K562 (cell line): ENCODE measurements around the gene OVOL1. TPM values are rescaled to one million over a fixed set of nuclear protein-coding genes. Genes with fewer than 3 reads are reported as not detected.
A peak's percentile ranks its signal among the peaks of the same experiment; 100 is the strongest.

Experiments
- ATAC-seq: fragments of 200-7000 bp; cut with Tn5 transposase; 3 replicates; pipeline ENCODE4 v1.9.1; 2020; ENCODE audit warnings: moderate library complexity
- BruUV-seq: library from RNA; stranded (reverse); fragments of 400-500 nt; replicated peaks from 2 replicates; lab custom pipeline; 2021; lab: Mats Ljungman, UMichigan
- CTCF ChIA-PET: fragments of 300-600 bp; formaldehyde crosslinking; extraction: SDS; loops from one replicate; lab custom pipeline; 2021; ENCODE audit warnings: low intra/inter-chr PET ratio; lab: Yijun Ruan, JAX
- POLR2A ChIA-PET: fragments of 300-600, 350-650 bp; sonication (Branson Sonifier 250); formaldehyde crosslinking; extraction: SDS; loops from one replicate; lab custom pipeline; 2021; ENCODE audit warnings: antibody characterized with exemption, inconsistent platforms; lab: Yijun Ruan, JAX
- DNase-seq, 4 experiments: peaks; one replicate each; pipeline versions ENCODE4 v3.0.0 to v3.0.0-alpha.2; 2011 to 2018; ENCODE audit warnings: low spot score in 3 of 4, mixed read lengths in 3 of 4; ENCODE audit errors: extremely low read depth in 1 of 4
- FAIRE-seq: peaks from 2 replicates; lab custom pipeline; 2011; peaks lifted over from hg19 to GRCh38; lab: Jason Lieb, UNC
- H2AFZ ChIP-seq: 2 replicates; pipeline ENCODE4 v1.6.0; 2011; ENCODE audit warnings: low read depth, low read length, control low read depth, inconsistent platforms
- H3K27ac ChIP-seq: fragments of 200-600 bp; 3 replicates; pipeline ENCODE4 v1.8.0; 2011; ENCODE audit warnings: low read depth, mild to moderate bottlenecking, control low read depth, inconsistent platforms, low read length, moderate library complexity, mixed read lengths; ENCODE audit errors: extremely low read depth
- H3K27me3 ChIP-seq, 2 experiments: fragments of 300-600 bp in 1 of 2; 2 replicates in 1 of 2; 3 replicates in 1 of 2; pipeline versions ENCODE4 v1.6.0 to v1.8.0; 2011; ENCODE audit warnings: inconsistent platforms in 2 of 2, low read length in 2 of 2, mild to moderate bottlenecking in 1 of 2, mixed read lengths in 1 of 2, moderate library complexity in 1 of 2; ENCODE audit not compliant: control insufficient read depth in 2 of 2, insufficient read depth in 2 of 2
- H3K36me3 ChIP-seq: fragments of 300-600 bp; 3 replicates; pipeline ENCODE4 v1.8.0; 2011; ENCODE audit warnings: mild to moderate bottlenecking, low read length, inconsistent platforms; ENCODE audit not compliant: control insufficient read depth, insufficient read depth
- H3K4me1 ChIP-seq, 2 experiments: fragments of 200-600 bp in 1 of 2; replicated peaks in 1 of 2; 2 replicates in 1 of 2; 3 replicates in 1 of 2; pipeline versions ENCODE4 v1.5.1 to v1.8.0; 2011; ENCODE audit warnings: inconsistent platforms in 2 of 2, low read length in 2 of 2, mild to moderate bottlenecking in 1 of 2, mixed read lengths in 1 of 2, moderate library complexity in 1 of 2; ENCODE audit not compliant: control insufficient read depth in 2 of 2, insufficient read depth in 2 of 2
- H3K4me2 ChIP-seq: 2 replicates; pipeline ENCODE4 v1.6.1; 2011; ENCODE audit warnings: low read length, control low read depth, inconsistent platforms, mixed read lengths; ENCODE audit not compliant: insufficient read depth
- H3K4me3 ChIP-seq: fragments of 200-600 bp; sonication (generic), shearing (Covaris generic); 2 replicates; pipeline ENCODE4 v1.5.1; 2016; ENCODE audit warnings: control low read depth, inconsistent platforms
- H3K79me2 ChIP-seq: fragments of 200-600 bp; 3 replicates; pipeline ENCODE4 v1.8.0; 2011; ENCODE audit warnings: low read length, inconsistent platforms; ENCODE audit not compliant: control insufficient read depth, insufficient read depth
- H3K9ac ChIP-seq, 2 experiments: 2 replicates each; pipeline versions ENCODE4 v1.6.0 to v1.6.1; 2011; ENCODE audit warnings: low read depth in 2 of 2, low read length in 2 of 2, control low read depth in 1 of 2, inconsistent platforms in 1 of 2, mild to moderate bottlenecking in 1 of 2, mixed read lengths in 1 of 2; ENCODE audit not compliant: insufficient read depth in 1 of 2
- H3K9me1 ChIP-seq: one replicate; pipeline ENCODE4 v1.6.0; 2011; ENCODE audit warnings: inconsistent platforms, mild to moderate bottlenecking, low read length, moderate library complexity; ENCODE audit not compliant: control insufficient read depth, insufficient read depth
- H3K9me3 ChIP-seq: replicated peaks from 2 replicates; pipeline ENCODE4 v1.5.1; 2011; ENCODE audit warnings: low read depth, low read length, inconsistent platforms; ENCODE audit not compliant: control insufficient read depth, insufficient read depth
- H4K20me1 ChIP-seq: replicated peaks from 2 replicates; pipeline ENCODE4 v1.6.1; 2011; ENCODE audit warnings: low read length, inconsistent platforms, mixed read lengths; ENCODE audit not compliant: control insufficient read depth, insufficient read depth
- ETS1 ChIP-seq: conservative IDR thresholded peaks from 2 replicates; pipeline ENCODE4 v1.6.1; 2011; ENCODE audit warnings: low read depth, mild to moderate bottlenecking, low read length; ENCODE audit not compliant: control insufficient read depth
- NR0B1 ChIP-seq: fragments of 450-650 bp; IDR thresholded peaks from one replicate; pipeline ENCODE4 v1.6.1; 2018; ENCODE audit warnings: mild to moderate bottlenecking, moderate library complexity; ENCODE audit not compliant: partially characterized antibody
- TEAD2 ChIP-seq: fragments of 450-650 bp; IDR thresholded peaks from 2 replicates; pipeline ENCODE4 v1.6.1; 2016; ENCODE audit warnings: missing genetic modification characterization, control low read depth, missing compliant biosample characterization
- ZBTB7A ChIP-seq: IDR thresholded peaks from 2 replicates; pipeline ENCODE4 v1.6.1; 2011; ENCODE audit warnings: low read depth, mild to moderate bottlenecking, low read length, moderate library complexity, borderline replicate concordance; ENCODE audit not compliant: control insufficient read depth
- WGBS: fragments of 100-300 bp; shearing (Covaris generic); methylation state at CpG from one replicate; pipeline ENCODE4 v1.1.6; 2016; ENCODE audit warnings: low coverage, mixed read lengths; ENCODE audit not compliant: insufficient coverage; ENCODE audit errors: missing lambda C conversion rate; 5-methylcytosine and 5-hydroxymethylcytosine counted together
- in situ Hi-C: fragments of 300-500 bp; cut with MboI; formaldehyde crosslinking; loops from 4 replicates; pipeline ENCODE4 v1.15.0; 2018; ENCODE audit warnings: inconsistent platforms, mixed read lengths
- intact Hi-C: fragments of 100-400 bp; cut with micrococcal nuclease; formaldehyde crosslinking; loops from 2 replicates; pipeline ENCODE4 v1.14.2; 2022
- polyA plus RNA-seq, 8 experiments: library from polyadenylated mRNA; depleted of rRNA in 4 of 8; stranded (reverse) in 5 of 8; unstranded in 3 of 8; fragments of >200 nt; fragmentation: Nextera tagmentation in 2 of 8; fragmentation: Illumina TruSeq in 1 of 8; extraction: Ambion mirVana in 2 of 8; extraction: Trizol in 1 of 8; gene quantifications; 2 replicates each; pipeline versions ENCODE4 v1.2.1 to v1.2.3, GENCODE V29; 2011 to 2014; ENCODE audit warnings: inconsistent platforms in 1 of 8, missing spikeins in 1 of 8
- total RNA-seq, 7 experiments: library from RNA; depleted of rRNA in 6 of 7; stranded (reverse); fragments of >200 nt in 6 of 7; fragmentation: Illumina TruSeq in 2 of 7; extraction: Trizol in 2 of 7; gene quantifications; 2 replicates each; pipeline versions ENCODE4 v1.2.1 to v1.2.3, GENCODE V29; 2011 to 2021; ENCODE audit warnings: low replicate concordance in 1 of 7

Gene OVOL1
- total and polyA plus RNA-seq, 9 of the 15 experiments (the other 6 are each of a cell fraction or from before 2014, with no cell fraction given): 0.09 TPM; not detected in 8

GRCh38 chr11:65786008-65786785 is 666 bp upstream of the OVOL1 start (continued):
- TF ChIP-seq ETS1 (no peak), NR0B1 (no peak)
- TF ChIP-seq, all 486 proteins: peak for 2

GRCh38 chr11:65787649-65788622 is 1.1 kb downstream of the OVOL1 start:
- no peaks in the 10 kb centered on the region for H3K79me2 ChIP-seq
- no peaks in the 10 kb centered on the region for H3K36me3 ChIP-seq
- H3K9ac ChIP-seq: peak overlapping the region in 1 of 2 experiments; percentile 4; a peak in 1 of 4 replicates
- peak in 2 of 4 experiments; percentile 57 to 65 for DNase-seq
- ATAC-seq: no peak
- H3K4me2 ChIP-seq: no peak overlapping the region
- FAIRE-seq: no peak
- TF ChIP-seq ZBTB7A (peak; percentile 30; the same call in 1 of the 2 replicates), TEAD2 (tag) (no peak)
- TF ChIP-seq, all 486 proteins: peak for 1
- no peak overlapping the region for H3K27ac ChIP-seq
- BruUV-seq: no TSS peak
- in situ Hi-C loops (no loop called here), intact Hi-C loops (loop anchor here (10.0 kb wide), 1 partner anchor 197 kb away; no protein-coding TSS in a partner anchor)
- no peak overlapping the region for H2AFZ ChIP-seq
- peaks cover 0 to 34% of the 10 kb centered on the region in 2 experiments; a peak in 2 of 5 replicates for H3K4me1 ChIP-seq
- H3K9me3 ChIP-seq: no peaks in the 10 kb centered on the region
- H3K27me3 ChIP-seq: peaks cover 34 to 49% of the 10 kb centered on the region in 2 experiments
- H3K4me3 ChIP-seq: no peak overlapping the region
- H4K20me1 ChIP-seq: peaks cover 14% of the 10 kb centered on the region; the same call in 1 of the 2 replicates
- ChIA-PET CTCF (no interaction called here), POLR2A (interaction anchor here (0.5 to 2.2 kb wide), 4 partner anchors 8 to 81 kb away, joined by 3 to 17 read pairs (median 3); partner anchors contain the start of gene AP5B1)
- WGBS: 28% methylated on average over 40 of the region's 64 CpGs
- H3K9me1 ChIP-seq: no peaks in the 10 kb centered on the region
